Endothelial cell of umbilical vein (primary cell): ENCODE measurements around the gene SNX30. TPM values are rescaled to one million over a fixed set of nuclear protein-coding genes. Genes with fewer than 3 reads are reported as not detected.

ENCODE experiments used
- BruUV-seq: library from RNA; stranded (reverse); fragments of 400-500 nt; replicated peaks from 2 replicates; lab custom pipeline; 2021; lab: Mats Ljungman, UMichigan
- CTCF ChIA-PET: fragments of 300-600, 350-600 bp; sonication (Branson Sonifier 250); formaldehyde crosslinking; loops from one replicate; lab custom pipeline; 2021; ENCODE audit warnings: antibody characterized with exemption, inconsistent platforms; lab: Charles Lee
- POLR2A ChIA-PET: fragments of 300-600, 350-600 bp; sonication (Branson Sonifier 250); formaldehyde crosslinking; loops from one replicate; lab custom pipeline; 2021; ENCODE audit warnings: antibody characterized with exemption, inconsistent platforms; lab: Charles Lee
- DNase-seq: peaks from one replicate; pipeline ENCODE4 v3.0.0-alpha.2; 2011; ENCODE audit warnings: low read depth, low spot score
- FAIRE-seq: peaks from 2 replicates; lab custom pipeline; 2011; peaks lifted over from hg19 to GRCh38; lab: Jason Lieb, UNC
- H2AFZ ChIP-seq: 2 replicates; pipeline ENCODE4 v1.6.0; 2012; ENCODE audit warnings: low read depth, low read length, control low read depth, inconsistent platforms
- H3K27ac ChIP-seq: 2 replicates; pipeline ENCODE4 v1.5.1; 2011; ENCODE audit warnings: low read depth, mild to moderate bottlenecking, control low read depth, low read length, moderate library complexity; ENCODE audit not compliant: insufficient read depth
- H3K27me3 ChIP-seq, 2 experiments: 2 replicates each; pipeline versions ENCODE4 v1.6.0 to v1.6.1; 2011; ENCODE audit warnings: low read length in 2 of 2, mixed read lengths in 1 of 2; ENCODE audit not compliant: control insufficient read depth in 2 of 2, insufficient read depth in 2 of 2
- H3K36me3 ChIP-seq, 2 experiments: 2 replicates in 1 of 2; 3 replicates in 1 of 2; pipeline ENCODE4 v1.5.1; 2011; ENCODE audit warnings: low read length in 2 of 2, mild to moderate bottlenecking in 1 of 2, moderate library complexity in 1 of 2; ENCODE audit not compliant: control insufficient read depth in 2 of 2, insufficient read depth in 2 of 2; ENCODE audit errors: extremely low read depth in 1 of 2
- H3K4me1 ChIP-seq: 3 replicates; pipeline ENCODE4 v1.5.1; 2011; ENCODE audit warnings: mild to moderate bottlenecking, low read length; ENCODE audit not compliant: control insufficient read depth, insufficient read depth; ENCODE audit errors: extremely low read depth
- H3K4me2 ChIP-seq: 2 replicates; pipeline ENCODE4 v1.6.1; 2011; ENCODE audit warnings: low read length, control low read depth, mixed read lengths; ENCODE audit not compliant: insufficient read depth
- H3K4me3 ChIP-seq, 3 experiments: fragments of 200-600 bp in 1 of 3; sonication (generic), shearing (Covaris generic) in 1 of 3; replicated peaks in 1 of 3; 2 replicates each; pipeline ENCODE4 v1.5.1; 2011 to 2016; ENCODE audit warnings: control low read depth in 3 of 3, low read length in 3 of 3, mild to moderate bottlenecking in 2 of 3, inconsistent platforms in 1 of 3, low read depth in 1 of 3, moderate library complexity in 1 of 3; ENCODE audit not compliant: insufficient read depth in 1 of 3
- H3K79me2 ChIP-seq: 2 replicates; pipeline ENCODE4 v1.6.0; 2012; ENCODE audit warnings: low read length, inconsistent platforms; ENCODE audit not compliant: control insufficient read depth, insufficient read depth
- H3K9ac ChIP-seq: replicated peaks from 2 replicates; pipeline ENCODE3; 2011; ENCODE audit warnings: low read length, control low read depth; ENCODE audit not compliant: insufficient read depth; ENCODE audit errors: extremely low read depth
- H3K9me1 ChIP-seq: replicated peaks from 3 replicates; pipeline ENCODE4 v1.6.0; 2011; ENCODE audit warnings: mild to moderate bottlenecking, low read length; ENCODE audit not compliant: control insufficient read depth, insufficient read depth; ENCODE audit errors: extremely low read depth
- H3K9me3 ChIP-seq: replicated peaks from 2 replicates; pipeline ENCODE4 v1.5.1; 2012; ENCODE audit warnings: low read length, inconsistent platforms; ENCODE audit not compliant: control insufficient read depth, insufficient read depth
- H4K20me1 ChIP-seq: replicated peaks from 2 replicates; pipeline ENCODE3; 2011; ENCODE audit warnings: mild to moderate bottlenecking, low read length; ENCODE audit not compliant: control insufficient read depth, insufficient read depth; ENCODE audit errors: extremely low read depth
- CTCF ChIP-seq, 2 donors: IDR thresholded peaks; 1 replicate in 1 of 2; 2 replicates in 1 of 2; pipeline ENCODE4 v1.5.1; 2011; ENCODE audit warnings: low read length in 2 of 2, mild to moderate bottlenecking in 2 of 2, moderate library complexity in 2 of 2, control low read depth in 1 of 2, inconsistent platforms in 1 of 2, low read depth in 1 of 2; ENCODE audit not compliant: insufficient read depth in 1 of 2; ENCODE audit errors: extremely low read depth in 1 of 2
- EZH2 ChIP-seq: IDR thresholded peaks from 2 replicates; pipeline ENCODE4 v1.6.1; 2012; ENCODE audit warnings: borderline replicate concordance, low read depth, mild to moderate bottlenecking, moderate library complexity, low read length, inconsistent platforms; ENCODE audit not compliant: severe bottlenecking
- FOS ChIP-seq: IDR thresholded peaks from 2 replicates; pipeline ENCODE4 v1.6.1; 2011; ENCODE audit warnings: mild to moderate bottlenecking, low read length, moderate library complexity, borderline replicate concordance; ENCODE audit not compliant: insufficient read depth
- GATA2 ChIP-seq: IDR thresholded peaks from 2 replicates; pipeline ENCODE4 v1.7.0; 2011; ENCODE audit warnings: low read depth, mild to moderate bottlenecking, moderate library complexity, mixed read lengths, low read length; ENCODE audit not compliant: insufficient read length, insufficient read depth
- JUN ChIP-seq: IDR thresholded peaks from 2 replicates; pipeline ENCODE4 v1.6.1; 2011; ENCODE audit warnings: borderline replicate concordance, low read depth; ENCODE audit not compliant: insufficient read length, insufficient read depth
- MYC ChIP-seq: IDR thresholded peaks from one replicate; pipeline ENCODE4 v1.6.1; 2011; ENCODE audit warnings: mild to moderate bottlenecking, low read depth, low read length
- POLR2A ChIP-seq: IDR thresholded peaks from 2 replicates; pipeline ENCODE4 v1.6.1; 2012; ENCODE audit warnings: low read depth, mild to moderate bottlenecking, control low read depth, low read length
- POLR2AphosphoS5 ChIP-seq: IDR thresholded peaks from 2 replicates; pipeline ENCODE4 v1.6.1; 2012; ENCODE audit warnings: low read depth, mild to moderate bottlenecking, control low read depth, low read length, moderate library complexity; ENCODE audit not compliant: insufficient read depth
- dilution Hi-C: fragments of 300-500 bp; cut with MboI; formaldehyde crosslinking; loops from one replicate; pipeline ENCODE4 v1.15.0; 2019; ENCODE audit warnings: low sequenced_read_pairs; ENCODE audit not compliant: extremely low pct_ligation_motif_present
- intact Hi-C: fragments of 100-400 bp; cut with micrococcal nuclease; formaldehyde crosslinking; loops from one replicate; pipeline ENCODE4 v1.10.0; 2022
- polyA plus RNA-seq, 4 experiments: library from polyadenylated mRNA; depleted of rRNA in 3 of 4; stranded (reverse) in 3 of 4; unstranded in 1 of 4; fragments of >200 nt; gene quantifications; 2 replicates each; pipeline versions ENCODE4 v1.2.1 to v1.2.3, GENCODE V29; 2011 to 2012; ENCODE audit warnings: missing spikeins in 1 of 4
- total RNA-seq: library from RNA; stranded (reverse); gene quantifications from 2 replicates; pipeline ENCODE4 v1.2.3, GENCODE V29; 2021
- TF ChIP-seq, protein P1 (sequence below): IDR thresholded peaks from 2 replicates; pipeline ENCODE4 v1.6.1; 2011; ENCODE audit not compliant: insufficient read depth, insufficient read length

Gene SNX30
- total and polyA plus RNA-seq, 2 donors (not counting 3 experiments of a cell fraction or from before 2014, with no cell fraction given) = 2.8 to 6.3 TPM

GRCh38 chr9:112786829-112787520 is 36.4 kb downstream of the SNX30 start:
- FAIRE-seq = no peak
- POLR2A ChIA-PET = no interaction called here
- CTCF ChIA-PET = no interaction called here

More at GRCh38 chr9:112786829-112787520, 36.4 kb downstream of the SNX30 start:
- no peak overlapping the region for H3K9ac ChIP-seq
- H3K27me3 ChIP-seq = no peaks in the 10 kb centered on the region
- TF ChIP-seq EZH2 (no peak), JUN (no peak), GATA2 (no peak), POLR2AphosphoS5 (no peak), MYC (no peak), FOS (no peak), CTCF (IDR thresholded peaks at IDR 0.05; ENCODE audit: extremely low read depth in 1 of 2, insufficient read depth in 1 of 2, low read depth in 1 of 2, low read length in 2 of 2) (no peak), POLR2A (no peak)
- TF ChIP-seq, protein P1, sequence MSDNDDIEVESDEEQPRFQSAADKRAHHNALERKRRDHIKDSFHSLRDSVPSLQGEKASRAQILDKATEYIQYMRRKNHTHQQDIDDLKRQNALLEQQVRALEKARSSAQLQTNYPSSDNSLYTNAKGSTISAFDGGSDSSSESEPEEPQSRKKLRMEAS = no peak
- no TSS peak for BruUV-seq
- no peak overlapping the region for H3K4me2 ChIP-seq
- H3K4me1 ChIP-seq = no peaks in the 10 kb centered on the region
- DNase-seq = no peak
- dilution Hi-C loops (no loop called here), intact Hi-C loops (no loop called here)
- H2AFZ ChIP-seq = no peak overlapping the region
- H3K9me1 ChIP-seq = no peaks in the 10 kb centered on the region
- H3K36me3 ChIP-seq = no peaks in the 10 kb centered on the region
- no peak overlapping the region for H3K4me3 ChIP-seq
- H3K9me3 ChIP-seq = no peaks in the 10 kb centered on the region
- H4K20me1 ChIP-seq = no peaks in the 10 kb centered on the region
- H3K79me2 ChIP-seq = no peaks in the 10 kb centered on the region
- H3K27ac ChIP-seq = no peak overlapping the region
